Measurements from ENCODE around the gene LRP10. TPM values are rescaled to one million over a fixed set of nuclear protein-coding genes. Genes with fewer than 3 reads are reported as not detected.

The LRP10 gene
- total and polyA plus RNA-seq, 2 of the 8 experiments (the other 6 are each of a cell fraction or from before 2014, with no cell fraction given), result 12.4 to 15.6 TPM

DNA sequence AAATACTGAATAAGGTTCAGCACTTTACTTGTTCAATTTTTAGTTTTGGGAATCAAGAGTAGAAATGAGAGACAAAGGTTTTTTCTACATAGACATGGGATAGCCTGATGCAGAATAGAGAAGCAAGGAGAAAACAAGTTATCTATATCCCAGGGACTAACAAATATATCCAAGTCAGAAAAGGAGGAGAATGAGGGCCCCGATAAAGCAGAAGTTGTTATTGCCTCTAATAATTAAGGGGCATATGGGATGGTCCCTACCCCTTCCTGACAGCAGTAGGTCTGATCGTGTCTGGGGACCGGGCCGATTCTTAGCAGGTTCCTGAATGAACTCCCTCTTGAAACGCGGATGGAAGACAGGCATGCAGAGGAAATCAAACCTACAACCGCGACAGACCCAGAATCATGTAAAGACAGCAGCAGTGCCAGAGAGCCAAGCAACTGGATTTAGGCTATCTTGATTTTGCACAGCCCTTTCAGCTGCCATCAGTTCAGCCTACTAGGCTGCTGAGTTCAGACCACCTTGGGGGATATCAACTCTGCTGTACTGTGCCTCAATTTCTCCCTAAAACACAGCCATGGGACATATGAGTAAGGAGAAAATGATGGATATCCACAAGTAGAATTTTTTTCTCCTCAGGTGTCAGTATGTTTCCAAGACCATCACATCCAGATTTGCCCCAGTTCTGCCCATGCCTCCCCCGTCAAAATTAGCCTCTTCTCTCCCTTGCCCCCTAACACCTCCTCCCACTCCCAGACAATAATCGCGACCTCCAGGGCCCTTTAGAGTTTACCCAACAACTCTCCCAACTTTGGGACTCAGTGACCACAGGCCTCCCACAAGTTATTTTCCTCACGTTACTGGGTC lies 56.9 kb downstream of the LRP10 start:
- Histone ChIP-seq H2AFZ (ENCODE audit: low read length) (peak overlapping the region; percentile 77; the same call in 1 of the 2 replicates), H3K4me1 (replicated peaks in 1 of 4; ENCODE audit: control insufficient read depth in 3 of 4, insufficient read depth in 4 of 4, low read length in 3 of 4) (peaks cover 0 to 3% (median 1%) of the 10 kb centered on the region in 4 experiments; a peak in 3 of 7 replicates), H2BK120ac (replicated peaks; ENCODE audit: low read depth, low read length) (no peak overlapping the region), H3K18ac (ENCODE audit: extremely low read depth, low read length) (no peak overlapping the region), H4K91ac (replicated peaks; ENCODE audit: insufficient read length, low read length) (peak overlapping the region; percentile 8), H2BK15ac (ENCODE audit: low read length) (no peak overlapping the region), H3K79me2 (ENCODE audit: control insufficient read depth in 1 of 2, insufficient read depth in 2 of 2, low read length in 2 of 2) (peaks cover 5 to 21% of the 10 kb centered on the region in 2 experiments), H3K79me1 (ENCODE audit: low read depth, low read length) (peaks cover 5% of the 10 kb centered on the region; the same call in 1 of the 2 replicates), H3K56ac (replicated peaks; ENCODE audit: insufficient read length, low read depth, low read length) (peak overlapping the region; percentile 74), H3K27me3 (replicated peaks in 1 of 4; ENCODE audit: control insufficient read depth in 3 of 4, extremely low read depth in 1 of 4, insufficient read depth in 3 of 4, low read length in 3 of 4) (no peaks in the 10 kb centered on the region), H3K4ac (replicated peaks; ENCODE audit: insufficient read length, low read depth, low read length) (no peak overlapping the region), H3K9ac (replicated peaks in 1 of 4; ENCODE audit: extremely low read depth in 1 of 4, low read depth in 3 of 4, low read length in 3 of 4) (peak overlapping the region; percentile 82 to 96 (median 89); a peak in 6 of 7 replicates), H3K27ac (ENCODE audit: low read depth, low read length) (peak overlapping the region; percentile 95), H3K9me3 (ENCODE audit: insufficient read depth in 2 of 2, low read depth in 1 of 2, low read length in 1 of 2) (no peaks in the 10 kb centered on the region), H3K14ac (ENCODE audit: insufficient read length) (no peak overlapping the region), H4K20me1 (replicated peaks in 1 of 2; ENCODE audit: control insufficient read depth in 1 of 2, insufficient read depth in 2 of 2, low read length in 2 of 2) (peaks cover 0 to 2% of the 10 kb centered on the region in 2 experiments), H3K23me2 (ENCODE audit: low read depth, low read length) (peaks cover 9% of the 10 kb centered on the region), H2BK12ac (ENCODE audit: low read depth, low read length) (no peak overlapping the region), H4K5ac (ENCODE audit: insufficient read length, low read depth, low read length) (peak overlapping the region; percentile 96), H2AK5ac (ENCODE audit: low read depth, low read length) (no peak overlapping the region), H3K23ac (ENCODE audit: insufficient read length) (no peak overlapping the region), H2BK5ac (ENCODE audit: low read depth, low read length) (peak overlapping the region; percentile 95; the same call in 1 of the 2 replicates), H2BK20ac (ENCODE audit: low read length) (no peak overlapping the region), H3K4me3 (ENCODE audit: extremely low read depth in 1 of 4, insufficient read depth in 2 of 4, low read depth in 3 of 4, low read length in 4 of 4) (peak overlapping the region; percentile 65 to 94 (median 86)), H3K36me3 (ENCODE audit: control insufficient read depth in 2 of 4, insufficient read depth in 4 of 4, low read length in 3 of 4) (peaks cover 21 to 38% (median 30%) of the 10 kb centered on the region in 4 experiments; a peak in 7 of 8 replicates), H3K4me2 (ENCODE audit: insufficient read depth in 1 of 2, low read depth in 2 of 2, low read length in 2 of 2) (peak overlapping the region; percentile 85 to 88), H4K8ac (ENCODE audit: extremely low read depth, insufficient read depth, low read length) (no peak overlapping the region; the same call in 1 of the 2 replicates)
- WGBS, 2 experiments (ENCODE audit: extremely low coverage in 1 of 2, insufficient coverage in 1 of 2, insufficient read length in 1 of 2, insufficient replicate concordance in 2 of 2, low coverage in 1 of 2, low lambda C conversion rate in 2 of 2, missing lambda C conversion rate in 1 of 2), result 40% methylated on average over 12 of the region's 12 CpGs; no CpG with 5 or more reads in 1 of the 2 experiments
- CTCF ChIA-PET (ENCODE audit: partially characterized antibody), result interaction anchor here (0.7 to 3.2 kb wide), 12 partner anchors 12 to 370 kb away, joined by 3 to 22 read pairs (median 4); partner anchors contain the start of genes LRP10 and PSMB11
- DNase-seq (ENCODE audit: low read depth in 1 of 2, low spot score in 2 of 2) (no peak), FAIRE-seq (no peak)
- no peak for TF ChIP-seq CHD2 (IDR thresholded peaks at IDR 0.05; ENCODE audit: low read length)
- POLR2A ChIA-PET (ENCODE audit: partially characterized antibody), result interaction anchor here (0.6 to 4.6 kb wide), 23 partner anchors 9 to 398 kb away, joined by 3 to 67 read pairs (median 5); partner anchors contain the start of genes ACIN1, AJUBA, C14orf119 and HAUS4
